Activated CD8-positive, alpha-beta memory T cell treated with anti-CD3 and anti-CD28 coated beads, Interleukin-2, amount 50 U/mL, for 4 hours (primary cell): ENCODE measurements around the gene MAPK7.
A peak's percentile ranks its signal among the peaks of the same experiment; 100 is the strongest.

ENCODE experiments used
- DNase-seq: peaks from one replicate; pipeline ENCODE4 v3.0.0-alpha.2; 2020

The MAPK7 gene

DNA sequence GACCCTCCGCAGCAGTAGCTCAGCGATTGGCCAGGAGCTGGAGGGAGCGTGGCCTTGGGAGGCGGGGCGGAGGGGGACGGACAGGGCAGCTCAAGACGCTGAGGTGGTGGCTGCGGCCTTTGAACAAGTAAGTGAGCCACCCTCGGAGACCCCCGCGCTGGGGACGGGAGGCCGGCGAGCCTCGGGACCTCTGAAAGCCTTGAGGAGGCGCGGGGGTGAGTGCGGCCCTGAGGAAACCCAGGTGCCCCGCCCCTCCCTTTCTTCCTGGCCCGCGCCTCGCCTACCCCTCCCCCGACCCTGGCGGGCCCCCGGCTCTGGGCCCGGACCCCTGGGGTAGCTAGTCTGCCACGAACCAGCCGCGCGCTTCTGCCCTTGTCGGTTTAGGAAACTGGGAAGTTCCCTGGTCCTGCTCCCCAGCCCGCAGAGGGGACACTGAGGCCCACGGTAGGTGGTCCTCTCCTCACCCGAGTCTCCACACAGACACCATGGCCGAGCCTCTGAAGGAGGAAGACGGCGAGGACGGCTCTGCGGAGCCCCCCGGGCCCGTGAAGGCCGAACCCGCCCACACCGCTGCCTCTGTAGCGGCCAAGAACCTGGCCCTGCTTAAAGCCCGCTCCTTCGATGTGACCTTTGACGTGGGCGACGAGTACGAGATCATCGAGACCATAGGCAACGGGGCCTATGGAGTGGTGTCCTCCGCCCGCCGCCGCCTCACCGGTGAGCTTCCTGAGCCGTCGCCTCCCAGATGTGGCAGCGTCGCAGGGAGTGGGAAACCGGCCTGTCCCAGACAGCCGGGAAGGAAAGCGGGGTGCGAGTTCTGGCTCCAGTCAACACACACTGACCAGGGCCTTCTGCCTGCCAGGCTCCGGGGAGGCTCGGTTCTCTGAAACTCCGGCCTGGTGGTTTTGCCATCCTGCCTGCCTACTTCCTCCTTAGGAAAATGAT lies at the start of gene MAPK7:
Gene MAPK7, plus strand, starts transcription at position 83 of the 945 bp plus-strand sequence. Its CDS starts 403 bp downstream, at position 486.
- DNase-seq: no peak

DNA sequence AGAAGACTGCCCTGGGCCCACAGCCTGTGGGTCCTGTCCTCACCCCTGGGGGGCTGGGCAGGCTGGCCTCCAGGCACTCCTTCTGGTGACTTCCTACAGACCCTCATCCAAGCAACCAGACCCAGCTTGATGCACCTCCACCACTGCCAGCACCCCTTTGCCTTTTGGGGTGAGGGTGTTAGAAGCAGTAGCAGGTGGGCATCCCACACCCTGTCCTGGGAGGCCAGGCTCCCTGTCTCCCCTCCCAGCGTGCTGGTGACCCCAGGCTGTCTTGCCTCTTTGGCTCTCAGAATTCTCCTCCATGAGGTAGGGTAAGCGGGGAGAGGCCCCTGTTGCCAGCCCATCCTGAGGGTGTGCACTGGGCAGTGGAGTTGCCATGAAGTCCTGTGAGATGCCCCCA lies 49.2 kb upstream of the MAPK7 start:
- no peak for DNase-seq

DNA sequence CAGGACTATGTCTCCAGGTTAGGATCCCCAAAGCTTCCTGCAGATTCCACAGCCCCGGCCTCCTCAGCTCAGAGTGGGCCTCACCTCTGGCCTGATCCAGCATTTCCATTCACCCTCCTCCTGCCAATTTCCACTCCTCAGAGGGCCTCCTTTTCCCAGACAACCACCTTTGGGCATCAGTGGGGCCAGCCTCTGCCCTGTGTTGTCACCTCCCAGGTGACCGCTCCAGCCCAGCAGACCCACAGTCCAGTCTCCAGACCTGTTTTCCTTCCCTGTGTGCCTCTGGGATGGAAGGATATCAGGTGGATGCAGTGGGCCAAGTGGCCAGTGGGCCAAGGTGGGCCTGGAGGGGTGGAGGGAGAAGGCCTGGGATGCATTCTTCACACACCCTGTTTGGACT lies 48.5 kb upstream of the MAPK7 start:
- no peak for DNase-seq

DNA sequence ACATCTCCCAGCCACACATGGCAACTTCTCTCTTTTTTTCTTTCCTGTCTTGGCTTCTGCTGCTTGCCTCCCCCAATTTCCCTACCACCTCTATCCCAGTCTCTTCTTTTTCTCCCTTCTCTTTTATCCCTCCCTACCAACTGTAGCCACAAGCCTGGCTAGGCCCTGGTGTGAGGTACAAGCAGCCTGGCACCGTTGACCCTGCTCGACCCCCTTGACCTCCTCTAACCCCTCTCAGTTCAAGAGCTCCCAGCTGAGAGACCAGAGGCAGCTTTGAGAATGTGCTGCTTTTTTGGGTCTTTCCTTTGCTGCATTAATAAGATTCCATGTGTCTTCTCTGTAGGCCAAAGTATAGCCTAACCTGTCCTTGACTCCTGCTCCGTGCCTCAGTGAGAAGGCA lies 48.0 kb upstream of the MAPK7 start:
- no peak for DNase-seq

DNA sequence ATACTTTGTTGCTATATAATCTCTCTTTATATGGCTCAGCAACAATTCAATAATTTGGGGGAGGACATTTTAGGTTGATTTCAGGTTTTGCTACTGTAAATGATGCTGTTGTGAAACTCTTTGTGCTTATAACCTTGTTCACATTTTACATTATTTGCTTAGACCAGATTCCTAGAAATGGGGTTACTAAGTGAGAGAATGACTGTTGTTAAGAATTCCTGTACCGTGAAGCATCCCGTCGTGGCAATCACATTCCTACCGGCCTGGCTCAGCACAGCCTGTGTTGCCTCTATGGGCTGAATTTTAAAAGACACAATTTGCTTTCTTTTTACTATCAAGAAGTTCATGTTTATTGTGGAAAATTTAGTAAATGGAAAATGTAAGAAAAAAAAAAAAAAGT lies 47.2 kb upstream of the MAPK7 start:
- no peak for DNase-seq

DNA sequence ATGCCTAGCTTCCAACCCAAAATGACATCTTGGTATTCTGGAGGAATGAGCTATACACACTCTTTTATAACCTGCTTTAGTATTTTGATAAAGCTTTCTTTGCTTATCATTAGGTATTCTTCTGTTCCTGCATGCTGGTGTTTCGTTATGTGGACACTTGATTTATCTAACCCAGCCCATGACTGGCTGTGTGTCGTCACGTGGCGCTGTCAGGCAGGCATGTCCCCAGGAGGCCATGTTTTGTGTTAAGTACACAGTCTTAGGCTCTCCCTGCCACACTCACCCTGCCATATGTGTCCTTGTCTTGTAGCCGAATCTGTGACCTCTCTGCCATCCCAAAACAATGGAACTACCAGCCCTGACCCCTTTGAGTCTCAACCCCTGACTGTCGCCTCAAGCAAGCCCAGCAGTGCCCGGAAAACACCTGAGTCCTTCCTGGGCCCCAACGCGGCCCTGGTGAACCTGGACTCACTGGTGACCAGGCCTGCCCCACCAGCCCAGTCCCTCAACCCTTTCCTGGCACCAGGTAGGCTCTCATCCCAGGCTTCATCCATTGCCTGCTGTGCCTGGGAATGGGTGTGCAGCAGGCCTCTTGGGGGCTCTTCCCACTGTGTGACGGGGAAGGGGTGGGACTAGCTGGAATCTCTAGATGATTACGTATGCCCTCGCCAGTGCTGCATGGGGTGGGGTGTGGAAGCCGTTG lies 46.6 kb upstream of the MAPK7 start:
- no peak for DNase-seq

DNA sequence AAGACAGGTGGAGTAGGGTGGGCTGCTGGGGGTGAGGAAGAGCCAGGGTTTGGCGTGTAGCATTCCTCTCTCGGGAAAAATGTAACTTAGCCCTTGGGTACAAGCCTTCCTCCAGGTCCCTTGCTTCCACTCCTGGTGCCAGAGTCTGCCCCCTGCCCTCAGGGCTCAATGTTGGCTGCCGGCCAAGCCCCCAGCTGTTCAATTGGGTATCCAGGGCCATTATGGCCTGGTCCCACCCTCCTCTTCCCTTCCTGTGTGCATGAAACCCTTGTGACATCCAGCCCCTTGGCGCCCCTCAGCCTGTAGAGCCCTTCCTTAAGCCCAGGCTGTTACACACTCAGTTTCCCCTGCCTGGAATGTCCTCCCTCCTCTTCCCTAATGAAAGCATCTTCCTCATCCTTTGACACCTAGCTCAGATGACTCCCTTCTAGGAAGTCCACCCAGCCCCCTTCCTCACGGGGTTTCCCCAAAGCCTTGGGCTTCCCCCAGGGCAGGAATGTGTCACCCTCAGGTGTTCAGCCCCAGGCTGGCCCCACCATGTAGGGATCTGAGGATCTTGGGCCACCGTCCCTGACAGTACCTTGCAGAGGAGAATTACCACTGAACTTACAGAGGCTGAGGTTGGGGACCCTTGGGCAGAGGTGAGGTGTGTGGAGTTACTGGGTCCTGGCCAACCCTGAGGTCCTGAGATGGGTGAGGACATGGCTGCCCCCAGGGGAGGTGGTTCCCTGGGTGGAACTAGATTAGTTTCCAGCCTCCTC lies 45.7 kb upstream of the MAPK7 start:
- no peak for DNase-seq

DNA sequence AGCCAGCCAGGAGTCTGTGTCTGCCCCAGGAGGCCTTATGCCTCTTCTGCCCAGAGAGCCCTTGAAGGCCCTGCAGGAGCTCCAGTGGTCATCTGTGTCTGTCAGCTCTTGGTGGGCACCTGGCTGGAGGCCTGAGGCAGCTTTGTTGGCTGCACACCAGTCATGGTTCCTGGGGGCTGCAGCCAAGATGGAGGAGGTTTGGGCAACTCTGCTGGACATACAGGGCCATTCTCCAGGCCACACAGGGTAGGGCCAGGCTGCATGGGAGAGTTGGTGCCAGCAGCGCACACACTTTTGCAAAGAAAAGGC lies 45.2 kb upstream of the MAPK7 start:
- no peak for DNase-seq

DNA sequence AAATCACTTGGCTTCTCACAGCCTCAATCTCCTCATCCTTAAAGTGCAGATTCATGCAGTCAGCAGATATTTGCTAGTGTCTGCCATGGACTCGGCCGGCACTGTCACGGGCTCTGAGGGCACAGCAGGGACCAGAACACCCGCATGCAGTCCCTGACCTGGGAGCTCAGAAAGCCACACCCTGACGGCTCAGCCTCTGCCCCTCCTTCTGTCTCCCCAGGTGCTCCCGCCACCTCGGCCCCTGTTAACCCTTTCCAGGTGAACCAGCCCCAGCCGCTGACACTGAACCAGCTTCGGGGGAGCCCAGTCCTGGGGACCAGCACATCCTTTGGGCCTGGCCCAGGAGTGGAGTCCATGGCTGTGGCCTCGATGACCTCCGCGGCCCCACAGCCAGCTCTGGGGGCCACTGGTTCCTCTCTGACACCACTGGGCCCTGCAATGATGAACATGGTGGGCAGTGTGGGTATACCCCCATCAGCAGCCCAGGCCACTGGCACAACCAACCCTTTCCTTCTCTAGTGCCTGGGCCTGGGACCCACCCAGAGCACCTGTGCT lies 44.5 kb upstream of the MAPK7 start:
- DNase-seq: no peak

DNA sequence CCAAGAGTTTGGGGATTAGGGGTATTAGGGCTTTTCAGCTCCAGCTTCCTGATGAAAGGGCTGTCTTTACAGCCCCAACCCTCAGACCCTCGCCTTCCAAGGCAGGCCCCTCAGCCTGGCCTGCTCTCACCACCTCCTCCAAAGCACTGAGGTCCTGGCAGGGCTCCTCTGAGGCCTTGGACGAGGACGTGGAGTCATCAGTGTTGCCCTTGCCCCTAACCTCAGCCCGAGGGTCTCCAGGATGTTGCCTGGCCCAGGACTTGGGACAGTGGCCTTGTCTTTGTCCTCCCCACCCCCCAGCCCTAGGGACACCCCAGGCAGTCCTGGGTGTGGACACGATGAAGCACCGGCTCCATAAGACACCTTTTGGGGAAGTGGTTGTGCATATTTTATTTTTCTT lies 44.0 kb upstream of the MAPK7 start:
- no peak for DNase-seq

DNA sequence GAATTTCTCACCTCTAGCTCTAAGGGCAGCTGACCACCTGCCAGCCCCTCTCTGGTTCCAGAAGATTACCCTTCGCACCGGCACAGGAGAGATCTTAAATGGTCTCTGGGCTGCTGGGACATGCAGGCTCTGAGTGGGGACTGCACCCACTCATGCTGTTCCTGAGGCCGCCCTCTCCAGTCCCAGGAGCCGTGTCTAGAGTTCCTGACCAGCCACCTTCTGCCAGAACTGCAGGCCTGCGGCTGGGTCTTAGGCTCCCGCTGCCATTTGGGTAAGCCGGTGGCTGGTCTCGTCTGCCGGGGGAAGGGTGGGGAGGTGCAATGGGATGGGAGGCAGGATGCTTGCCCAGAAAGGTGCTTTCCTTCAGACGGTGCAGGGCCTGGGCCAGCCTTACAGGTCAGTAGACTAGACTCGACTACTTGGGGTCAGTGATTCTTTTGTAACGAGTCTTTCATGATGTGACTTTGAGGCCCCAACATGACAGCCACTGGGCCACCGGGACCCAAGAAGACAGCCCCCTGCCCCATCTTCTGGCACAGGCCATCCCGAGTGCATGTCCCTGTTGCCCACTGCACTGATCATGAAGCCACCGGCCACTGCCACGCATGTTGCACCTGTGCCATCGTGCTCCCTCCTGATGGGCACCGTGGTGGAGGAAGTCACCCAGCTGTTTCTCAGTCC lies 42.2 kb upstream of the MAPK7 start:
- no peak for DNase-seq

DNA sequence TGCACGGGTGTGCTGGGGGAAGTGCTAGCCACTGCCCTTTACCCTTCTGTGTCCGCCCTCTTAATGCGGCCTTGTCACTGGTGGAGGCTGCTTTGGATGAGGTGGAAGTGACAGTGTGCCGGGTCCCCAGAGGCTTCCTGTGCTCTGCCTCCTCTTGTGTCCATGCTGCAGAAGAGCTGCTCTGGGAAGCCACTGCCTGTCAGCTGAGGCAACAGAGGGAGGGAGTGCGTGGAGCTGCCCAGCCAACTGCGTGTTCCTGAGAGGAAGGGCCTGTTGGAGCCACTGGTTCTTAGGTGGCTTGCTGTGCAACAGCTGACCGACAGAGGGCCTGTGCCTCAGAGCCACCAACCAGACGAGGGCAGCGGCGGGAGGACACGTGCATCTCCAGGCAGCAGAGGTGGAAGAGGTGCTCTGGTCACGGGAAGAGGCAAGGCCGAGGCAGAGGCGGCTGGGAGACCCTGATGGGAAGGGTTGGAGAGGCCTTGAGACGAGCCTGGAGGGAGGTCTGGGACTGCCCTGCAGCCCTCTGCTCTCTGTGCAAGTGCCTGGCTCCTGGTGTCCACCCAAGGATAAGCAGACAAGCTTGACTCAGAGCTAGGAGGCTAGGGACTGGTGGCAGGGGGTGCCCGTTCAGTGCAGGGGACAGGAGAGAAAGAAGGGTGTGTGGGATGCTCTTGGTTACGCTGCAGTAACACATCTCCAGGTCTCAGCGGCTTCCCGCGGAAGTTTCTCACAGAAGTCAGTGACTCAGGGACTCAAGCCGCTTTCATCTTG lies 41.2 kb upstream of the MAPK7 start:
- no peak for DNase-seq

DNA sequence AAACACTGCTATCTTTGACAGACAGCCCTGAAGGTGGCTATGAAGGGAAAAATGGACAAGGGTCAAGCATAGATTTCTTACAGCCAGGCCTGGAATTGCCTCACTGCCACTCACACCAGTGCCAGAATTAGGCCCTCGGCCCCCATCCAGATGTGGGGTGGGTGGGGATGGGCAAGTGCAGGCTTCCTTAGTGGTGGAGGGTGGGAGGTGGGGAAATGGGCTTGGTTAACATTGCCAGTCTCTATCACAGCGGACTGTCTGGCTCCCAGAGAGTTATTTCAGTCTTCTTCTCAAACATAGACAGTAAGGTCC lies 40.6 kb upstream of the MAPK7 start:
- DNase-seq: no peak

DNA sequence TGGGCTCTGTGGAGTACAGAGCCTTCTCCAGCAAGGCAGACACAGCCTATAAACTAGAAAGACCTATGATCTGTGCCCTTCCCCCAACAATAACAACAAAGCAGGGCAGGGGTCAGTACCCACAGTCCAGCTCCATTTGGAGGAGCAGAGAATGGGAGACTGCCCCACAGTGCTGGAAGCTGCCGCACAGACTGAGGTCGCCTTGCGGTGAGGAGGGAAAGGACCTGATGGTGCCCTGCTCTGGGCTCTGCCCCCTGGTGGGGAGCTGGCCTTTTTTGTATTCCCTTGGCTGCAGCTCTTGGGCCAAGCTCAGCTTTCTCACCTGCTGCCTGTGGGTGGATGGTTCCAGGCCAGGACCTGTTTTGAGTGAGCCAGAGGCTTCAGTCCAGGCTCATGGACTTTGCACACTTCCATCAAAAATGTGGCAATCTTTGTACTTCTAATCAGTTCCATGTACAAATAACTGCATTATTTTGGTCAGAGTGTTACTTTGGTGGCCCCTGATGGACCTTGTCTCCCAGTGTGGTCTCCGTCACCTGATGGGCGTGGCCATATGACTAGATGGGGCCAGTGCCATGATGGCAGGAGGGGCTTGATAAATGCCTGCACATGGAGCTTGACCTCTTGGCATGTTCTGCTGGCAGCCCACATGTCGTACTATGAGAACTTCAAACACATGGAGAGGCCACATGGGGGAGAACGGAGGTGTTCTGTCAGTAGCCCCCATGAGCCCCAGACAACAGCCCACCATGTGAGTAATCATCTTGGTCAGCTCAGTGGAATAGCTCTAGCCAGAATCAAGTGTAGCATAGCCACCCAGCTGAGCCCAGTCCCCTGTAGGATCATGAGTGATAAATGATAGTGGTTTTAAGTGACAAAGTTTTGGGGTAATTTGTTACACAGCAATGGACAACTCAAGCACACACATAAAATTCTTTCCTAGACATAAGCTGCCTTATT lies 40.0 kb upstream of the MAPK7 start:
- DNase-seq: peak; percentile 67

DNA sequence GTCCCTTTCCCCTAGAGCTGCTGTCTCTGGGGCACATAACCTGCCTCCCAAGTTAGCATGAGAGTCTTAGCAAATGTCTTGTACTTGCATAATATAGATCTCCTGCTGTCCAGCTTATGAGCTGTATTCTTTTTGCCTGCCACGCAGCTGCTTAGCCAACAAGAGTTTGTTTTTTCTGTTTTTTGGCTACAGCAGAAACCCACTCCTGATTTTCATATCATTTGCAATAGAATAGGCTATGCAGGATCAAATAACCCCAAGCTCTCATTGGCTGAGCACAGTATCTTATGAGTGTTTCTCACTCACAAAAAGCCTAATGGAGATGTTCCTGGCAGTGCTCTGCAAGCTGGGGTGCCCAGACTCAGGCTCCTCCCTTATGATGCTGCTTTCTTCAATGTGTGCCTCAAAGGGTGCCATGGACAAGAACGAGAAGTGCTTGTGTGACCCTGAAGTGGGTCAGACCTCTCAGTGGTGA lies 38.9 kb upstream of the MAPK7 start:
- no peak for DNase-seq

DNA sequence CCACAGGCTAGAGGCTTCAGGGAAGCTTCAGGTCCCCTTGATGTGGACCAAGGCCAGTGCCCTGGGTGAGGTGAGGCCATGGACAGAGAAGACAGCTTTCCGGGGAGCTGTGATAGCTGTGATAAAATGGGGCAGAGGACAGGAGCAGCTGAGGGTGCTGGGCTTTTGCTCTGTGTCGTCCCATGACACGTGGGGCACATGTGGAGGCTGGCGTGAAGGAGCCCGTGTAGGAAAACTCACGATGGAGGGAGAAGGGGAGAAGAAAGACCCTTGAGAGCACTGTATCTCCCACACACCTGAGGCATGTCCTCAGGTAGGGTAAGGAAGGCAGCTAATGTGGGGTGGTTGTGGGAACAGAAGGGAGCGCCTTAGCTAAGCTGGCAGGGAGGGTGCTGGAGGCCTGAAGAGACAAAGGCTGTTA lies 37.1 kb upstream of the MAPK7 start:
- DNase-seq: no peak

DNA sequence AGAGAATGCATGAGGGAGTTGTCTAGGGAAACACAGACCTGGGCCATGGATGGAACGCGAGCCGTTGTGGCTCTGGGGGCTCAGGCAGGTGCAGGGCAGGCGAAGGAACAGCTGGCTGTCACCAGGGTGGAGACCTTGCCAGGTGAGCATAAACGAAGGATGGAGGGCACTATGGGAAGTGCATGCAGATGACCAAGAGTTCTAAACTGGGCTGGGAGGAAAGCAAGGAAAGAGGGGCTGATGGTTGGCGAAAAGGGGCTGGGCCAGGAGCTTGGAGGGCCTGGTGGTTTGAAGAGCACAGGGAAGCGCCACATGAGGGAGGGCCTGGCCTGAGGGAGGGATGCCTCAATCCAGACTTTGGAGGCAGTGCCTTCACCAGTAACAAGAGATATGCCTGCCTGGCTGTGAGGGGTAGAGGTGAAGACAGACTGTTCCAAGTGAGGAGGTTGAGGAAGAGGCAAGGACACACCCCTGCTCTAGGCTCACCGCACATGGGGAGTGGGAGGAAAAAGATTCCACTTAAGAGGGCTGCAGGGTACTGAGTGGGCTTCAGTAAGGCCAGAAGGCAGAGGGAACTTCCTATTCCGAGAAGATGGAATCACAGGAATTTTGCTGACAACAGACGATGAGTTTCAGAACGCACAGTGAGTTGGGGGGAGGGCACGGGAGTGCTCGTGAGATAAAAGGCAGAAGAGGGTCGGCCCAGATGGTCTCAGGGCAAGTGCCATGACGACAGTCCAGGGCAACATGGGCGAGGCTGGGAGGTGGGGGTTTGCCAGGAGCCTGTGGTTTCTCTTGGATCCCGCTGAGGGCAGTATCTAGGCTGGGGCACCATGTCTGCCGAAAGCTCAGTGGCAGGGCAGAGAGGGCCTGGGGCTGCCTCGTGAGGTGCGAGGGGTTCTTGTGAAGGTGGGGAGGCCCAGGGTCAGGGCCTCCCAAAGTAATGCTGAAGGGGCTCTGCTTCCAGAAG lies 36.4 kb upstream of the MAPK7 start:
- no peak for DNase-seq

DNA sequence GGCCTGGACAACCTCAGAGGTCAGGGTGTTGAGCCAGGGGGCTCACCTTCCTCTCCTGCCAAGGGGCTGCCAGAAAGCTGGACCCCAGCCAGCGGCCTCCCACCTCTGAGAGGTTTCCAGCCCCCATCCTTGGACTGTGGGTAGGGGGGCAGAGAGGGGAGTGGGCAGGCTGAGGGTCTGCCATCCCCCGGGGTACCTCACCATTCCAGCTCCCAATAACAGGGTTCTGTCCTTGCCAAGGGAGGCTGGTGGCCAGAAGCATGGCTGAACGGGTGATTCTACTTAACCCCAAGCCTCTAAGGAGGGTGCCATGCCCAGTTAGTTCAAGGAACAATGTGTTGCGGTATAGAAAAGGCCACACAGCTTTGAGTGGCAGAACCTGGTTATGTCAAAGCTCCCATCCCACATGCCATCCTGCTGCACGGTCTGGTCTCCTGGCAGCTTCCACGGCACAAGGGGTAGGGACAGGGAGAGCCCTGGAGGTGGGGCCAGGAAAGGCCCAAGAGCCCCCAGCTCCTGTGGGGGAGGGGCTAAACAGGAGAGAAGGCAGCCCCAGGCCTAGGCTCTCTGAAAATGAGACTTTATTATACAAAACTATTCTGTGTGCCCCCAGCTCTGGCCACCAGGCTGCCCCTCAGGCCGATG lies 35.6 kb upstream of the MAPK7 start:
- no peak for DNase-seq

DNA sequence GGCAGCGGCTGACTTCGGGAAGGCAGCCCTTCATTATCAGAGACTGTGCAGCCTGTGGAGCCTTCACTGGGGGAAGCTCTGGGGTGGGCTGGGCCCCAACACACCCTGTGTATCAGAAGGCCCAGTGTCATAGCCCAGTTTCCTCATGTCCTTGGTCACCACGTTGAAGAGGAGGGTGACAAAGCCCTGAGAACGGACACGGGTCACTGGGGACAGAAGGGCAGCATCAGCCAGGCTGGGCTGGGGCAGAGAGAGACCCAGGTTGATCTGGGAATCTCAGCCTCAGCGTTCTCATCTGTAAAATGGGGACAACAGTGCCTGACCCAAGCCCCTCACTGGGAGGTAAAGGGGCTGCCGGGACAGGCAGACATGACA lies 35.1 kb upstream of the MAPK7 start:
- no peak for DNase-seq
